Esophagus squamous epithelium (tissue), 4 donors: ENCODE data around the gene KLRD1.

ENCODE experiments used
- POLR2A ChIP-seq, 4 donors: fragments of 450-650 bp; IDR thresholded peaks; one replicate each; pipeline ENCODE4 v1.6.1; 2017; ENCODE audit warnings: antibody characterized with exemption in 4 of 4, mild to moderate bottlenecking in 4 of 4, moderate library complexity in 3 of 4
- TF ChIP-seq, protein P1 (sequence below), 6 experiments: fragments of 450-650 bp in 4 of 6; fragments of 200-600 bp in 2 of 6; sonication (generic) in 2 of 6; IDR thresholded peaks; one replicate each; pipeline ENCODE4 v1.5.1; 2016 to 2019; ENCODE audit warnings: antibody characterized with exemption in 6 of 6, mild to moderate bottlenecking in 4 of 6, moderate library complexity in 4 of 6

- TF ChIP-seq, protein P1, sequence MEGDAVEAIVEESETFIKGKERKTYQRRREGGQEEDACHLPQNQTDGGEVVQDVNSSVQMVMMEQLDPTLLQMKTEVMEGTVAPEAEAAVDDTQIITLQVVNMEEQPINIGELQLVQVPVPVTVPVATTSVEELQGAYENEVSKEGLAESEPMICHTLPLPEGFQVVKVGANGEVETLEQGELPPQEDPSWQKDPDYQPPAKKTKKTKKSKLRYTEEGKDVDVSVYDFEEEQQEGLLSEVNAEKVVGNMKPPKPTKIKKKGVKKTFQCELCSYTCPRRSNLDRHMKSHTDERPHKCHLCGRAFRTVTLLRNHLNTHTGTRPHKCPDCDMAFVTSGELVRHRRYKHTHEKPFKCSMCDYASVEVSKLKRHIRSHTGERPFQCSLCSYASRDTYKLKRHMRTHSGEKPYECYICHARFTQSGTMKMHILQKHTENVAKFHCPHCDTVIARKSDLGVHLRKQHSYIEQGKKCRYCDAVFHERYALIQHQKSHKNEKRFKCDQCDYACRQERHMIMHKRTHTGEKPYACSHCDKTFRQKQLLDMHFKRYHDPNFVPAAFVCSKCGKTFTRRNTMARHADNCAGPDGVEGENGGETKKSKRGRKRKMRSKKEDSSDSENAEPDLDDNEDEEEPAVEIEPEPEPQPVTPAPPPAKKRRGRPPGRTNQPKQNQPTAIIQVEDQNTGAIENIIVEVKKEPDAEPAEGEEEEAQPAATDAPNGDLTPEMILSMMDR (IDR thresholded peaks at IDR 0.05), result no peak
- no peak for TF ChIP-seq POLR2A (IDR thresholded peaks at IDR 0.05)
These were observed 46.7 kb upstream of the KLRD1 start for GRCh38 chr12:10260927-10261326.
